H9 (cell line): ENCODE data around the gene FDX1. TPM values are rescaled to one million over a fixed set of nuclear protein-coding genes. Genes with fewer than 3 reads are reported as not detected.

ENCODE experiments used
- DNase-seq: peaks from one replicate; pipeline ENCODE4 v3.0.0-alpha.2; 2017
- H2AFZ ChIP-seq: one replicate; pipeline ENCODE4 v1.6.1; 2013; ENCODE audit warnings: mild to moderate bottlenecking, low read length, control low read depth, moderate library complexity
- H2AK5ac ChIP-seq: 2 replicates; pipeline ENCODE4 v1.6.1; 2013; ENCODE audit warnings: low read length, control low read depth, mixed read lengths; ENCODE audit not compliant: insufficient read length
- H2BK120ac ChIP-seq: one replicate; pipeline ENCODE4 v1.6.1; 2013; ENCODE audit warnings: low read depth, mild to moderate bottlenecking, low read length, control low read depth, inconsistent platforms; ENCODE audit not compliant: poor library complexity, severe bottlenecking
- H2BK12ac ChIP-seq: 2 replicates; pipeline ENCODE4 v1.6.1; 2013; ENCODE audit warnings: low read length, control low read depth, mixed read lengths, low read depth; ENCODE audit not compliant: insufficient read length
- H2BK15ac ChIP-seq: 2 replicates; pipeline ENCODE4 v1.6.1; 2013; ENCODE audit warnings: low read depth, low read length, control low read depth
- H2BK20ac ChIP-seq: one replicate; pipeline ENCODE4 v1.6.1; 2013; ENCODE audit warnings: low read depth, mild to moderate bottlenecking, low read length, control low read depth, inconsistent platforms; ENCODE audit not compliant: poor library complexity, severe bottlenecking
- H2BK5ac ChIP-seq: 2 replicates; pipeline ENCODE4 v1.6.1; 2013; ENCODE audit warnings: low read length, control low read depth, mixed read lengths; ENCODE audit not compliant: insufficient read length
- H3K14ac ChIP-seq: 2 replicates; pipeline ENCODE4 v1.6.1; 2013; ENCODE audit warnings: low read length, control low read depth; ENCODE audit not compliant: insufficient read depth
- H3K18ac ChIP-seq: 2 replicates; pipeline ENCODE4 v1.6.1; 2013; ENCODE audit warnings: low read depth, mild to moderate bottlenecking, mixed read lengths, low read length, control low read depth; ENCODE audit not compliant: insufficient read length
- H3K23ac ChIP-seq: 2 replicates; pipeline ENCODE4 v1.6.1; 2013; ENCODE audit warnings: low read length, control low read depth, mixed read lengths, low read depth; ENCODE audit not compliant: insufficient read length
- H3K23me2 ChIP-seq: 2 replicates; pipeline ENCODE4 v1.6.1; 2013; ENCODE audit warnings: low read depth, mild to moderate bottlenecking, mixed read lengths, low read length, control low read depth; ENCODE audit not compliant: insufficient read length, poor library complexity, severe bottlenecking
- H3K27ac ChIP-seq: 2 replicates; pipeline ENCODE4 v1.5.1; 2013; ENCODE audit warnings: low read length, control low read depth, mixed read lengths, low read depth; ENCODE audit not compliant: insufficient read length
- H3K27me3 ChIP-seq: 2 replicates; pipeline ENCODE4 v1.6.1; 2013; ENCODE audit warnings: low read length, control low read depth, inconsistent platforms; ENCODE audit not compliant: insufficient read depth
- H3K4ac ChIP-seq: 2 replicates; pipeline ENCODE4 v1.6.1; 2013; ENCODE audit warnings: low read depth, mild to moderate bottlenecking, control low read depth, inconsistent platforms, low read length, moderate library complexity
- H3K4me1 ChIP-seq: 2 replicates; pipeline ENCODE4 v1.6.1; 2013; ENCODE audit warnings: low read length, control low read depth, inconsistent platforms; ENCODE audit not compliant: insufficient read depth
- H3K4me2 ChIP-seq: 2 replicates; pipeline ENCODE4 v1.6.1; 2013; ENCODE audit warnings: low read length, control low read depth, mixed read lengths; ENCODE audit not compliant: insufficient read length, insufficient read depth
- H3K56ac ChIP-seq: 2 replicates; pipeline ENCODE4 v1.6.1; 2013; ENCODE audit warnings: low read depth, mild to moderate bottlenecking, mixed read lengths, low read length, control low read depth; ENCODE audit not compliant: insufficient read length
- H3K79me1 ChIP-seq: 2 replicates; pipeline ENCODE4 v1.6.1; 2013; ENCODE audit warnings: low read depth, mild to moderate bottlenecking, moderate library complexity, low read length, control low read depth, inconsistent platforms; ENCODE audit not compliant: insufficient read depth, poor library complexity, severe bottlenecking
- H3K79me2 ChIP-seq: 2 replicates; pipeline ENCODE4 v1.6.1; 2013; ENCODE audit warnings: low read length, control low read depth, inconsistent platforms; ENCODE audit not compliant: insufficient read depth
- H3K9ac ChIP-seq: 2 replicates; pipeline ENCODE4 v1.6.1; 2013; ENCODE audit warnings: low read length, control low read depth, mixed read lengths; ENCODE audit not compliant: insufficient read length; ENCODE audit errors: extremely low read depth
- H3K9me3 ChIP-seq: one replicate; pipeline ENCODE4 v1.6.1; 2013; ENCODE audit warnings: low read depth, low read length, inconsistent platforms; ENCODE audit not compliant: control insufficient read depth
- H3T11ph ChIP-seq: one replicate; pipeline ENCODE4 v1.6.1; 2013; ENCODE audit warnings: mild to moderate bottlenecking, low read length, control low read depth, inconsistent platforms
- H4K20me1 ChIP-seq: one replicate; pipeline ENCODE4 v1.6.1; 2013; ENCODE audit not compliant: control insufficient read depth, insufficient read length, insufficient read depth
- H4K5ac ChIP-seq: 2 replicates; pipeline ENCODE4 v1.6.1; 2013; ENCODE audit warnings: low read depth, mild to moderate bottlenecking, mixed read lengths, low read length, control low read depth; ENCODE audit not compliant: insufficient read length
- H4K8ac ChIP-seq: replicated peaks from 2 replicates; pipeline ENCODE4 v1.6.1; 2013; ENCODE audit warnings: low read length, control low read depth, mixed read lengths, low read depth; ENCODE audit not compliant: insufficient read length
- H4K91ac ChIP-seq: 2 replicates; pipeline ENCODE4 v1.6.1; 2013; ENCODE audit warnings: low read depth, mild to moderate bottlenecking, moderate library complexity, mixed read lengths, low read length, control low read depth; ENCODE audit not compliant: insufficient read length
- H3K27ac Mint-ChIP-seq, 3 experiments: 2 replicates in 2 of 3; 3 replicates in 1 of 3; pipeline ENCODE4 v1.8.0; 2020 to 2021; ENCODE audit warnings: mixed read lengths in 3 of 3, mild to moderate bottlenecking in 1 of 3, moderate library complexity in 1 of 3
- H3K27me3 Mint-ChIP-seq: 2 replicates; pipeline ENCODE4 v1.8.0; 2021; ENCODE audit warnings: low read depth, mild to moderate bottlenecking, moderate library complexity, mixed read lengths
- H3K36me3 Mint-ChIP-seq, 3 experiments: 2 replicates in 2 of 3; 3 replicates in 1 of 3; pipeline ENCODE4 v1.8.0; 2020 to 2021; ENCODE audit warnings: low read depth in 3 of 3, mixed read lengths in 3 of 3; ENCODE audit not compliant: insufficient read depth in 1 of 3
- H3K4me1 Mint-ChIP-seq, 2 experiments: 2 replicates each; pipeline ENCODE4 v1.8.0; 2020; ENCODE audit warnings: mixed read lengths in 2 of 2
- H3K4me3 Mint-ChIP-seq, 2 experiments: 2 replicates in 1 of 2; 3 replicates in 1 of 2; pipeline ENCODE4 v1.8.0; 2020 to 2021; ENCODE audit warnings: mild to moderate bottlenecking in 2 of 2, mixed read lengths in 2 of 2, moderate library complexity in 1 of 2
- H3K9me3 Mint-ChIP-seq, 2 experiments: 2 replicates in 1 of 2; 3 replicates in 1 of 2; pipeline ENCODE4 v1.8.0; 2020; ENCODE audit warnings: mild to moderate bottlenecking in 2 of 2, mixed read lengths in 2 of 2, moderate library complexity in 1 of 2
- WGBS: extraction: QIAGEN DNeasy Blood & Tissue Kit; methylation state at CpG from one replicate; pipeline ENCODE4 v1.1.7; 2013; ENCODE audit warnings: missing lambda C conversion rate, low lambda C conversion rate, mixed read lengths; ENCODE audit not compliant: insufficient read length; ENCODE audit errors: extremely low coverage; 5-methylcytosine and 5-hydroxymethylcytosine counted together
- total RNA-seq: library from RNA; stranded (reverse); gene quantifications from 2 replicates; pipeline ENCODE4 v1.2.1, GENCODE V29; 2021
- TF ChIP-seq, protein P1 (sequence below): fragments of 200-600 bp; sonication (generic); conservative IDR thresholded peaks from 3 replicates; pipeline ENCODE4 v1.8.0; 2021; ENCODE audit warnings: antibody characterized with exemption, mild to moderate bottlenecking

The FDX1 gene
- total RNA-seq, 1 experiment from 2014 or later: 10.1 TPM

DNA sequence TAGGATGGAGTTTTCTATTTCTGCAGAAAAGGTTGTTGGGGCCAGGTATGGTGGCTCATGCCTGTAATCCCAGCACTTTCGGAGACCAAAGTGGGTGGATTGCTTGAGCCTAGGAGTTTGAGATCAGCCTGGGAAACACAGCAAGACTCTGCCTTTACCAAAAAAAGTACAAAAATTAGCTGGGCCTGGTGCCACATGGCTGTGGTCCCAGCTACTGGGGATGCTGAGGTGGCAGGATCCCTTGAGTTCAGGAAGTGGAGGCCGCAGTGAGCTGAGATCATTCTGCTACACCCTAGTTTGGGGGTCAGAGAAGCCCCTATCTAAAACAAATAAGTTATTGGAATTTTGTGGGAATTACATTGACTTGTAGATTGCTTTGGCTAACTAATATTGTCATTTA lies 71.7 kb downstream of the FDX1 start:
- H2BK120ac ChIP-seq: no peak overlapping the region
- Mint-ChIP-seq H3K27ac (no peak overlapping the region), H3K4me3 (no peak overlapping the region), H3K36me3 (no peaks in the 10 kb centered on the region), H3K9me3 (peaks cover 0 to 5% of the 10 kb centered on the region in 2 experiments; a peak in 1 of 5 replicates), H3K4me1 (peaks cover 0 to 2% of the 10 kb centered on the region in 2 experiments; a peak in 2 of 4 replicates), H3K27me3 (no peaks in the 10 kb centered on the region)
- no peak overlapping the region for H2AK5ac ChIP-seq
- TF ChIP-seq, protein P1, sequence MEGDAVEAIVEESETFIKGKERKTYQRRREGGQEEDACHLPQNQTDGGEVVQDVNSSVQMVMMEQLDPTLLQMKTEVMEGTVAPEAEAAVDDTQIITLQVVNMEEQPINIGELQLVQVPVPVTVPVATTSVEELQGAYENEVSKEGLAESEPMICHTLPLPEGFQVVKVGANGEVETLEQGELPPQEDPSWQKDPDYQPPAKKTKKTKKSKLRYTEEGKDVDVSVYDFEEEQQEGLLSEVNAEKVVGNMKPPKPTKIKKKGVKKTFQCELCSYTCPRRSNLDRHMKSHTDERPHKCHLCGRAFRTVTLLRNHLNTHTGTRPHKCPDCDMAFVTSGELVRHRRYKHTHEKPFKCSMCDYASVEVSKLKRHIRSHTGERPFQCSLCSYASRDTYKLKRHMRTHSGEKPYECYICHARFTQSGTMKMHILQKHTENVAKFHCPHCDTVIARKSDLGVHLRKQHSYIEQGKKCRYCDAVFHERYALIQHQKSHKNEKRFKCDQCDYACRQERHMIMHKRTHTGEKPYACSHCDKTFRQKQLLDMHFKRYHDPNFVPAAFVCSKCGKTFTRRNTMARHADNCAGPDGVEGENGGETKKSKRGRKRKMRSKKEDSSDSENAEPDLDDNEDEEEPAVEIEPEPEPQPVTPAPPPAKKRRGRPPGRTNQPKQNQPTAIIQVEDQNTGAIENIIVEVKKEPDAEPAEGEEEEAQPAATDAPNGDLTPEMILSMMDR: no peak
- no peak overlapping the region for H4K8ac ChIP-seq
- no peak overlapping the region for H4K91ac ChIP-seq
- no peak overlapping the region for H3K56ac ChIP-seq
- no peak overlapping the region for H2BK20ac ChIP-seq
- H3T11ph ChIP-seq: no peak overlapping the region
- no peak overlapping the region for H3K9ac ChIP-seq
- no peaks in the 10 kb centered on the region; the same call in 1 of the 2 replicates for H3K27me3 ChIP-seq
- H3K4me1 ChIP-seq: no peaks in the 10 kb centered on the region
- no peak overlapping the region for H3K4me2 ChIP-seq
- no peak for DNase-seq
- no peak overlapping the region for H3K23ac ChIP-seq
- no CpG with 5 or more reads among the region's 2 CpGs for WGBS
- H2BK12ac ChIP-seq: no peak overlapping the region
- H3K23me2 ChIP-seq: no peaks in the 10 kb centered on the region
- H2AFZ ChIP-seq: no peak overlapping the region
- no peaks in the 10 kb centered on the region for H3K79me1 ChIP-seq
- no peak overlapping the region for H3K18ac ChIP-seq
- no peak overlapping the region for H2BK5ac ChIP-seq
- H3K27ac ChIP-seq: no peak overlapping the region
- no peak overlapping the region for H3K14ac ChIP-seq
- no peaks in the 10 kb centered on the region for H4K20me1 ChIP-seq
- H2BK15ac ChIP-seq: no peak overlapping the region
- no peak overlapping the region for H4K5ac ChIP-seq
- H3K79me2 ChIP-seq: no peaks in the 10 kb centered on the region
- H3K9me3 ChIP-seq: no peaks in the 10 kb centered on the region
- H3K4ac ChIP-seq: no peak overlapping the region
